Left kidney (tissue), 2 donors: ENCODE measurements around the gene KAZN. TPM values are rescaled to one million over a fixed set of nuclear protein-coding genes. Genes with fewer than 3 reads are reported as not detected.

ENCODE experiments used
- DNase-seq: peaks from one replicate; pipeline ENCODE4 v3.0.0-alpha.2; 2013
- polyA plus RNA-seq: library from polyadenylated mRNA; unstranded; fragments of 120-200 nt; gene quantifications from one replicate; pipeline ENCODE4 v1.2.1, GENCODE V29; 2013; ENCODE audit not compliant: insufficient read length

KAZN gene
- polyA plus RNA-seq, 1 donor, result 35.2 TPM

DNA sequence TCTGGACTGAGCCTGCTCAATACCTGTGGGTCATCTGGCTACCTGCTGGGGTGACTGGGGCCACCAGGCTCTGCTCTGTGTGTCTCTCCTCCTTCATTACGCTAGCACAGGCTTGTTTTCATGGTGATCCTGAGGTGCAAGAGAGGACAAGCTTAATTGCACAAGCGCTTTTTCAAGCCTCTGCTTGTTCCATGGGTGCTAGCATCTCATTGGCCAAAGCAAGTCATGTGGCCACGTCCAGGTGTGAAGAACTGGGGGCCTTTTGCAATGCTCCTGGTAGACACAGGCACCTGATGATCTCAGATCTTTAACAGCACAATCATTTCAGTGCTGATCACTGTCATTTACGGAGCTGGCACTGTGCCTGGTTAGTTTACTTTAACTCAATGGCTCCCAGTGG lies 114.6 kb downstream of the KAZN start:
- DNase-seq, result no peak

GRCh38 chr1:14715266-14715665 lies 116.8 kb downstream of the KAZN start:
- no peak for DNase-seq

- no peak for DNase-seq
These were observed 117.3 kb downstream of the KAZN start for GRCh38 chr1:14715802-14716201.

DNA sequence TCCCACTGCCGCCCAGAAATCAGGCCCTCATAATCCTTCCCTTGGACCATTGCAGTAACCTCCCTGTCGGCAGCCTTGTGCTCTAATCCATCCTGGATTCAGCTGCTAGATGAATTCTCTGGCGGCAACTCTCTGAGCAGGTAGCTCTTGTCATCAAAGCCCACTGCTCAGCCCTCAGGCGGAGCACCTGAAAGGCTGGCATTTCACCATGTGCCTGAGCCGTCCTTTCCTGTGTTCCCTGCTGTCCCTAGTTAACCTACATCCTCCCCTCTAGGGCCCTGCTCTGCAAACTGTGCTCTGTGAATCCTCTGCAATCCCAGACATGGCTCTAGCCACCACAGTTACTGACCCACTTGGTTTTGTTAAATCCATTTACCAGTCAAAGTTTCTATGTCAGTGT lies 118.0 kb downstream of the KAZN start:
- no peak for DNase-seq

DNA sequence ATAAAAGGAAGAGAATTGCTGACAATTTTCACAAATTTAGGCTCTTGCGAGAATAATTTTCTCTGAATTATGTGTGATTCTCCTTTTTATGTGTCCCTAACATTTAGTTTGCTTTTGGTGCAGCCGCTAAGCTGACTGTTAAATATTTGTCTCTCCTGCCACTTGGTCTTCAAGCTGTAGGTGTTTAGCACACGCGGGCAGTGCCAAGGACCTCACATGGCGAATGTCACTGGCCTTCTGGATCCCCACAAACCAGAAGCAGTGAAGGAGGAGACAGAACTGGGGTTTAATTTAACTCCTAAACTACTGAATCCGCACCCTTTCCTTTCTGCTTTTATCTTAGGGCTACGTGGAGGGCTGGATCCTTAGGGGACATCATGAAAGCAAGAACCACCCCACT lies 120.0 kb downstream of the KAZN start:
- DNase-seq, result no peak

DNA sequence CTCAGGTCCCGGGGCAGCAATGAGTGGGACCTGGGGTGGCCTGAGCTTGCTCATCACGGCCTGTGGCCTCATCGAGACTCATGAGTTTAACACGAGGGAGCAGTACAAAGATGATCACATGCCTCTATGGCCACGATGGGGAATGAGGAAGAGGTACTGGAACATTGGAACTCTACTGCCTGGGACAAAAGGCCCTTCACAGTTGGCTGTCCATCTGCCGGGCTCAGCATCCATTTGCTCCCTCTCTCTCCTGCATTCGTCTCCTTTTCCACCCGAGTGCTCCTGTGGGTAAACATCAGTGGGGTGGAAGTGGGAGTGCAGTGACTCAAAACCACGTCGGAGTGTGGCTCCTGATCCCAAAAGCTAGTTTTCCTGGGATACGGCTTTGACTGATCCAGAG lies 124.9 kb downstream of the KAZN start:
- DNase-seq, result no peak

- DNase-seq, result no peak
These were observed 125.8 kb downstream of the KAZN start for GRCh38 chr1:14724246-14724645.

GRCh38 chr1:14724678-14725077 lies 126.2 kb downstream of the KAZN start:
- no peak for DNase-seq

DNA sequence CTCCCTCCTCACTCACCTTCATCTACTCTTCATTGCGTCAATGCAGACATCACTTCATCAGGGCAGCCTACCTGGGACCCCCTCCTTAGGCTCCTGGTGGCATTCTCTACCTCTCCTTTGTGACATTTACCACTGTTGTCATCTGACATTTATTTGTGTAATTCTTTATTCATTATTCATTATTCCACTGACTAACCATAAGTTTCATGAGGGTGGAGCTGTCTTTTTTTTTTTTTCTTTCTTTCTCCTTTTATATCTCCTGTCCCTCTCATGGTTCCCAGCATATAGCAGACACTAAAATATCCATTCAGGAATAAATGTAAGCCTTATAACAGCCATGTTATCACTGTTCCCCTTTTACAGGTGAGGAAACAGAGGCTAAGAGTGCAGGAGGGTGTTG lies 126.8 kb downstream of the KAZN start:
- no peak for DNase-seq

GRCh38 chr1:14725695-14726094 lies 127.2 kb downstream of the KAZN start:
- no peak for DNase-seq

GRCh38 chr1:14726606-14727005 lies 128.1 kb downstream of the KAZN start:
- no peak for DNase-seq

- DNase-seq, result no peak
These were observed 130.0 kb downstream of the KAZN start for GRCh38 chr1:14728516-14728915.

- no peak for DNase-seq
These were observed 134.2 kb downstream of the KAZN start for GRCh38 chr1:14732728-14733047.

GRCh38 chr1:14733048-14733778 lies 134.7 kb downstream of the KAZN start:
- no peak for DNase-seq

- DNase-seq, result no peak
These were observed 135.3 kb downstream of the KAZN start for GRCh38 chr1:14733779-14734140.

DNA sequence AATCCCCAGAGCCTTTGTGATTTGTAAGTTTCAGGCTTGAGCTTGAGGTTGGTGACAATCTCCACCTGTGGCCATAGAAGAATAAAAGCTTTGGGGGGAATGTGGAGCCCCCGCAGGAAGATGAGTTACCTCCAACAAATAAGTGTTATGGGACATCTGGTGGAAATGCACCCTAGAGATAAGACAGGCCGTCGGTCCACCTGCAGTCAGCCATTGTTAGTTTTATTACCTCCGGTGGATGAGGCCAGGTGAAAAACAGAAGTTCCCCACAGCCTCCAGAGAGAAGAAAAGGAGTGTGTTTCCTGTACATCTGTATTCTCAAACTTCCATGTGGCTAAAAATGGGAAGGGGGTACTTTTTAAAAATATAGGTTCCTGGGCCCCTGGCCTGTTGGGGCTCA lies 137.4 kb downstream of the KAZN start:
- DNase-seq, result no peak

- DNase-seq, result no peak
These were observed 139.1 kb downstream of the KAZN start for GRCh38 chr1:14737561-14738094.

DNA sequence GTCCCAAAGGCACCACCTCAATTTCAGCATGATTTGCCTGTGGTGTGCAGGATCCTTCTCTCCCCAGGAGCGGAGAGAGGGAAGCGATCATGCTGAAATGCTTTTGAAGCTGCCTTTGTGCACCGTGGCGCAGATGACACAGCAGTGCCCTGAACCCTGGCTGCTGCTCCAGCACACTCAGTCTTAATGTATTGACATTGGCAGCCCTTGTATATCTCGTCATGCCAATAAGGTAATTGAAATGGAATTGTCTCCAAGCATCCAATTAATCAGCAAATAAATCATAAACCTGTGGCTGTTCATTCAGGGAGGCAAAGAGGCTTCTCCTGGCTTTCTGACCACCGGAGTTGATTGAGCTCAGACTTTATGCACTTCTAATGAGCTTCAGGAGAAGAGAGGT lies 139.8 kb downstream of the KAZN start:
- DNase-seq, result no peak

DNA sequence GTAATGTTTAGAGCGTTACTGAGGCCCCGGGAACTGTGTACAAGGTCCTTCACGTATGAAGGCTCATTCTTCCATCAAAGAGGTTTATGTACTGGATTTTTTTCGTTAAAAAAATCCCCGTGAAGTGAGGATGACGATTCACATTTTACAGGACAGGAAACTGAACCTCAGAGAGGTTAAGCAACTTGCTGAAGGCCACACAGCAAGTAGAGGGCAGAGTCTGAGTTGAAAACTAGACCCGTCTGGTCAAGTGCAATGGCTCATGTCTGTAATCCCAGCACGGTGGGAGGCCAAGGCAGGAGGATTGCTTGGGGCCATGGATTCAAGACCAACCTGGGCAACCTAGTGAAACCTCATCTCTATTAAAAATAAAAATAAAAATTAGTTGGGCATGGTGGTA lies 140.2 kb downstream of the KAZN start:
- no peak for DNase-seq

DNA sequence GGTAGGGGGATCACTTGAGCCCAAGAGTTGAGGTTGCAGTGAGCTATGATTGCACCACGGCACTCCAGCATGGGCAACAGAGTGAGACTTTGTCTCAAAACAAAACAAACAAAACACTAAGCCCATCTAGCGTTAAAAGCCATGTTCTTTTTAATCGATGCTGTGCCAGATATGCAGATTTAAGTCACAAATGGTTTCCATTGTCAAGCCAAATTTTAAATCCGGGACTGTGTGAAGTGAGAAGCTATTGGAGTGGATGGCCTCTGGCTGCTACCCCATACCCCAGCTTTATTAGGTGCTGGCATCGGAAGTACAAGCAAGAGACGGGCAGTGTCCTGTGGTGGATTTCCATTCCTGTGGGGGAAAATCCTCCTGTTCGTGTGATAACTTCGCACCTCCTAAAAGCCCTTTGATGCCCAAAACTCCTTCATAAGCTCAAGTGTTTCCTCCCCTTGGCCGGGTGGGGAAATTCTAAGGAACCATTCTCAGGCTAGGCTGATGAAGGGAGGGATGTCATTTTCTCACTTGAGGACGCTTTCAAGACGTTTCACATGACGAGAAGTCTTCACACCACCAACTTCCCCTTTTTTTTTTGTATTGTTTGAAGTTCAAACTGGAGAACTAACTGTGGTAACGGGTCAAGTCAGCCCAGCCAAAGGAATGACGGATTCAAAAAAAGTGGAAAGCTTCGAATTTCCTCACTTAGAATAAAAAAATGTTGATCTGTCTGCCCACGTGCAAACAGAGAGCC lies 140.8 kb downstream of the KAZN start:
- no peak for DNase-seq

- DNase-seq, result no peak
These were observed 141.5 kb downstream of the KAZN start for GRCh38 chr1:14740016-14740415.

DNA sequence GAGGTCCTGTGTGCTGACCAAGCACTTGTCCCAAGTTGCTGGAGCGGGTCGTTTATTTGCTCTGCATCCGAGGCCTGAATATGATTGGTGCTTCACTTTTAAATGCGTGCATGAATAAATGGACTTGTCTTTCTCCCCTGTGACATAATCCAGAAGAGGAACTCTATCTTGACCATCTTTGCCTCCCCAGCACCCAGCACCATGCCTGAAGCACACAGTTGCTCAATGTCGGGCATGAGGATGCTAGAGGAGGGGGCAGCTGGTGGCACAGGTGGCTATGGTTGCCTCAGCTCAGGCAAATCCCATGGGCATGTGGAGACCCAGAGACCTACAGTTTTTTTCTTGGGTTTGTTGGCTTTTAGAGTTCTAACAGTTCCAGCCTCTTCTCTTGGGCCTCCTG lies 142.6 kb downstream of the KAZN start:
- DNase-seq, result no peak

DNA sequence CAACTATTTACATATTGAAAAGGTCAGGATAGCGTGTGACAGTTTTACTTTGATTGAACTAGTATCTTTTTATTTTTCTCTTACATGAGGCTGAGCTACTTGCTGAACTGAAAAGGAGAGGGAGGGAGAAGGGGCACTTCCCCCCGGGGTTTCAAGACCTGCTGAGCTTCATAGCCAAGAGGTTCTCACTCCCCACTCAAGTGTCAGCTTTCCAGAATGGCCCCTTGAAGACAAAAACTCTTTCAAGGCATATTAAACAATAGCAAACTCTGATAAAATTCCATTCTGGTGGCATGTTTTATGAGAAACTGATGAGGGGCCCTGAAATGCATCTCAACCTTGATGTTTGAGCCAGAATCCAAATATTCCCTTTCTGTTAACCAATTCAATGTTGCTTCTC lies 143.0 kb downstream of the KAZN start:
- DNase-seq, result no peak
